Measurements from ENCODE around the gene COL19A1.

The COL19A1 gene

DNA sequence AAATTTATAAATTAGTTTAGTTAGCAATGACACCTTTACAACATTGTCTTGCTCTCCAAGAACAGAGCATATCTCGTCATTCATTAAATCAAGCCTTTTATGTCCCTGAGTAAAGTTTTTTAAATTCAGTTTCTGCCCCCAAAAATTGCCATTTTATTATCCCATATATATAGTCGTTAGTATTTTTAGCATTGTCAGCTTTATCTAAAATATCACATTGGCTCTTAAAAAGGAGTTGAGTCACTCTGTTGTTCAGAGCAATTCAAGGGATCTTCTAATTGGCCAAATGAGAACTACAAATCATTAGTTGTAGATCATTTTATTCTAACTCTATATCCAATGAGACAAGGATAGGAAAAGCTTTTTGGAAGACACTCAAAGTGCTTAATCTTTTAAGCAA, 309.4 kb downstream of the COL19A1 start:
- no peak overlapping the region for H3K4me3 ChIP-seq (ENCODE audit: low read depth, low read length)
- TF ChIP-seq, protein P1, sequence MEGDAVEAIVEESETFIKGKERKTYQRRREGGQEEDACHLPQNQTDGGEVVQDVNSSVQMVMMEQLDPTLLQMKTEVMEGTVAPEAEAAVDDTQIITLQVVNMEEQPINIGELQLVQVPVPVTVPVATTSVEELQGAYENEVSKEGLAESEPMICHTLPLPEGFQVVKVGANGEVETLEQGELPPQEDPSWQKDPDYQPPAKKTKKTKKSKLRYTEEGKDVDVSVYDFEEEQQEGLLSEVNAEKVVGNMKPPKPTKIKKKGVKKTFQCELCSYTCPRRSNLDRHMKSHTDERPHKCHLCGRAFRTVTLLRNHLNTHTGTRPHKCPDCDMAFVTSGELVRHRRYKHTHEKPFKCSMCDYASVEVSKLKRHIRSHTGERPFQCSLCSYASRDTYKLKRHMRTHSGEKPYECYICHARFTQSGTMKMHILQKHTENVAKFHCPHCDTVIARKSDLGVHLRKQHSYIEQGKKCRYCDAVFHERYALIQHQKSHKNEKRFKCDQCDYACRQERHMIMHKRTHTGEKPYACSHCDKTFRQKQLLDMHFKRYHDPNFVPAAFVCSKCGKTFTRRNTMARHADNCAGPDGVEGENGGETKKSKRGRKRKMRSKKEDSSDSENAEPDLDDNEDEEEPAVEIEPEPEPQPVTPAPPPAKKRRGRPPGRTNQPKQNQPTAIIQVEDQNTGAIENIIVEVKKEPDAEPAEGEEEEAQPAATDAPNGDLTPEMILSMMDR (IDR thresholded peaks at IDR 0.05): no peak
- no peaks in the 10 kb centered on the region for H3K27me3 ChIP-seq (ENCODE audit: control insufficient read depth, insufficient read depth, low read length)
- H2AFZ ChIP-seq: no peak overlapping the region
- H3K4me1 ChIP-seq: no peaks in the 10 kb centered on the region
- H3K9me3 ChIP-seq (ENCODE audit: control insufficient read depth, low read length): no peaks in the 10 kb centered on the region
- H3K27ac ChIP-seq: no peak overlapping the region
- no peak overlapping the region for H3K9ac ChIP-seq
- H3K79me2 ChIP-seq: no peaks in the 10 kb centered on the region
- H3K4me2 ChIP-seq (ENCODE audit: low read length): no peak overlapping the region
- H3K36me3 ChIP-seq (ENCODE audit: control insufficient read depth, insufficient read depth, low read length): no peaks in the 10 kb centered on the region

- Histone ChIP-seq H3K4me3 (ENCODE audit: low read depth, low read length) (no peak overlapping the region), H3K4me1 (no peaks in the 10 kb centered on the region), H3K27ac (no peak overlapping the region), H3K9ac (no peak overlapping the region), H3K36me3 (ENCODE audit: control insufficient read depth, insufficient read depth, low read length) (no peaks in the 10 kb centered on the region), H3K4me2 (ENCODE audit: low read length) (no peak overlapping the region), H3K27me3 (ENCODE audit: control insufficient read depth, insufficient read depth, low read length) (no peaks in the 10 kb centered on the region), H2AFZ (no peak overlapping the region), H3K79me2 (no peaks in the 10 kb centered on the region), H3K9me3 (ENCODE audit: control insufficient read depth, low read length) (no peaks in the 10 kb centered on the region)
- TF ChIP-seq, protein P1 (IDR thresholded peaks at IDR 0.05): no peak
Measured at GRCh38 chr6:70176842-70177550, 310.6 kb downstream of the COL19A1 start.

DNA sequence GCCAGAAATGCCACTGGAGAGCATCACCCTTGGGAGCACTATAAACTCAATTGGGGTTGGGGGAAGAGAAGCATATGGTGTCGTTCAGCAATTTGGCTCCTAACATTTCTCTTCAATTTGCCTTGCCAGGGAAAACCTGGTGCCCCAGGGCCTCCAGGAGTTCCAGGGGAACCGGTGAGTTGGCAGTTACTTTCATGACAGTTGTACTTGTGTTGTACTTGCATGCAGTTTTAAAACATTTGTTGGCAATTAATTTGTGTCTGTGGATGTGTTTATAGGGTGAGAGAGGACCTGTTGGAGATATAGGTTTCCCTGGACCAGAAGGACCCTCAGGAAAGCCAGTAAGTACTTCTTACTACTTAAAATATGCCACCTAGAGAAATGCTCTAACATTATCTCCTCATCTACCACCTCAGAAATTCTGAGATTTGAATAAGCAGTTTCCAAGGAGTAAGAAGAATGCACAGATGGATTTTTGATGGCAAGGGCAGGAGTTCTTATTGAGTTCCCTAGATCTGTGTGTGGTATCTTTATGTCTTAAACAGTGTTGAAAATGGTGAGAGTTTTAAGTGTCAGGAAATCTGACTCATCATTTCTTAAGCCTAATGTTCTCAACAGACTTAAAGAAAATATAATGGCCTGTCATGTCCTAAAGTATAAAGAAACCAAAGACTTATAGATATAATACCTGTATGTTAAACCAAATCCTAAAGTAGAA, 314.0 kb downstream of the COL19A1 start:
- no peak overlapping the region for H2AFZ ChIP-seq
- no peaks in the 10 kb centered on the region for H3K9me3 ChIP-seq (ENCODE audit: control insufficient read depth, low read length)
- no peak overlapping the region for H3K9ac ChIP-seq
- TF ChIP-seq, protein P1 (IDR thresholded peaks at IDR 0.05): no peak
- no peaks in the 10 kb centered on the region for H3K27me3 ChIP-seq (ENCODE audit: control insufficient read depth, insufficient read depth, low read length)
- no peak overlapping the region for H3K4me3 ChIP-seq (ENCODE audit: low read depth, low read length)
- no peaks in the 10 kb centered on the region for H3K4me1 ChIP-seq
- H3K79me2 ChIP-seq: no peaks in the 10 kb centered on the region
- H3K4me2 ChIP-seq (ENCODE audit: low read length): no peak overlapping the region
- H3K27ac ChIP-seq: no peak overlapping the region
- H3K36me3 ChIP-seq (ENCODE audit: control insufficient read depth, insufficient read depth, low read length): no peaks in the 10 kb centered on the region

DNA sequence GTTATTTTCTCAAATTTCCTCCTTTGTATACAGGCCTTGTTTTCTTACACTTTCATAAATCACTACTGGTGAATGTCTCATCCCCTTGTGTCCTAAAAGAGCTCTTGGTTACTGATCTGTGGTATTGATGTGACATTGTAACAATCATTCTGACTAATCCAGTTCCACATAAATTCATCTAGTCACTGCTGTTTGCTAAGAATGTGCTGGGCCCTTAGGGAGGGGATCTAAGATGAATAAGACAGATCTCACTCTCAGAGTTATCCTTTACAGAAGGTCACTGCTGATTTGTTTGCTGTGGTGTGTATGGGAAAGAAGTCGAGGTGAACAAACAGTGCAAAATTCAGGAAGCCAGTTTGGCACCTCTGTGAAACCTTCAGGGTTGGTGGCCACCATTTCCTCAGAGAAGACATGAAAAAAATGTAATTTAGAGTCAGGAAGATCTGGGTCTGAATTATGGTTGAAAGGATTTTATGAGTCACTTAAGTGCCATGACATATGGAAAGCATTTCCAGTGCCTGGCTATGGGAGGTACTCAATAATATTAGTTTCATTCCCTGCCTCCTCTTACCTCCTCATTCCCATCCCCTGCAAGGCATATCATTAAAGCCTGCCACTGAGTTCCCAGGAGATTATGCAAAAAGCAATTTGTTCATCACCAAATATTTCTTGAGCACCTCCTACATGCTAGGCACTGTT, 314.7 kb downstream of the COL19A1 start:
- H3K9ac ChIP-seq: no peak overlapping the region
- H3K9me3 ChIP-seq (ENCODE audit: control insufficient read depth, low read length): no peaks in the 10 kb centered on the region
- no peaks in the 10 kb centered on the region for H3K4me1 ChIP-seq
- H3K4me3 ChIP-seq (ENCODE audit: low read depth, low read length): no peak overlapping the region
- TF ChIP-seq, protein P1 (IDR thresholded peaks at IDR 0.05): no peak
- H3K79me2 ChIP-seq: no peaks in the 10 kb centered on the region
- H3K36me3 ChIP-seq (ENCODE audit: control insufficient read depth, insufficient read depth, low read length): no peaks in the 10 kb centered on the region
- no peak overlapping the region for H2AFZ ChIP-seq
- H3K4me2 ChIP-seq (ENCODE audit: low read length): no peak overlapping the region
- H3K27ac ChIP-seq: no peak overlapping the region
- H3K27me3 ChIP-seq (ENCODE audit: control insufficient read depth, insufficient read depth, low read length): no peaks in the 10 kb centered on the region

Measured in parathyroid adenoma (tissue), 2 donors.